GM21360 (cell line): Measurements from ENCODE around the gene TRAF3.

ENCODE experiments used
- ATAC-seq: cut with Tn5 transposase; IDR thresholded peaks from one replicate; pipeline ENCODE4 v1.9.1; 2021; ENCODE audit warnings: mild to moderate bottlenecking, moderate library complexity; ENCODE audit not compliant: unreplicated experiment

TRAF3 gene

GRCh38 chr14:102949062-102949800 is 172.0 kb downstream of the TRAF3 start:
- ATAC-seq, result no peak

- ATAC-seq, result no peak
Measured at GRCh38 chr14:102949801-102950451, 172.7 kb downstream of the TRAF3 start.

DNA sequence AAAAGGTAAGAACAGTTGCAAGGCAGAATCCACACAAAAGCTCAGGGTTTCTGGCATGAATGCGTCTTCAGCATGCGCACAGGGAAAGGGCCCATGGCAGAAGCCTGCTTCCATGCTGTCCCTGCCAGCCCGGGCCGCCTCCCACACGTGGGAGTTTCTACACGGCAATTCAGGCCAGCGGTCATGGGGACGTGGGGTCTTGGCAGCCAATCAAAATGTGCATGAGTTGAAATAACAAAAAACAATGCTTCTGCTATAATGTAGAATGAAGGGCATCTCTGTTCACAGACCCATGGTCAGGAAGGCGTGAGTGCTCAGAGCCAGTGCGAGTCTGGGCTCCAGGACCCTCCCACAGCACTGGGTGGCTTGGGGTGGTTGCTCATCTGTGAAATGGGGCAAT is 173.8 kb downstream of the TRAF3 start:
- no peak for ATAC-seq

DNA sequence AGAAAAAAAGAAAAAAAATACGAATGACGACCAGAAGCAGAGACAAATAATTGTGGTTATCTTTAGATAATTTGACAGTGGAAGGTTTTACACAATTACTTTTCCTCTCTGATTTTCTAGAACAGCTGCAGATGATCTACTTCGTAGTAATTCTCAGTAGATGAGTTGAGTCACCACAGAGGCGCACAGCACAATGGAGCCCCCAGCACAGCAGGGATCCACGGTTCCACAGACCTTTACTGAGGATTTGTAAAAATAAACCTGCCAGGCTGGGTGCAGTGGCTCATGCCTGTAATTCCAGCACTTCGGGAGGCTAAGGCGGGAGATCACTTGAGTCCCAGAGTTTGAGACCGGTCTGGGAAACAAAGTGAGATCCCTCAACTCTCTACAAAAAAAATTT is 174.6 kb downstream of the TRAF3 start:
- no peak for ATAC-seq

DNA sequence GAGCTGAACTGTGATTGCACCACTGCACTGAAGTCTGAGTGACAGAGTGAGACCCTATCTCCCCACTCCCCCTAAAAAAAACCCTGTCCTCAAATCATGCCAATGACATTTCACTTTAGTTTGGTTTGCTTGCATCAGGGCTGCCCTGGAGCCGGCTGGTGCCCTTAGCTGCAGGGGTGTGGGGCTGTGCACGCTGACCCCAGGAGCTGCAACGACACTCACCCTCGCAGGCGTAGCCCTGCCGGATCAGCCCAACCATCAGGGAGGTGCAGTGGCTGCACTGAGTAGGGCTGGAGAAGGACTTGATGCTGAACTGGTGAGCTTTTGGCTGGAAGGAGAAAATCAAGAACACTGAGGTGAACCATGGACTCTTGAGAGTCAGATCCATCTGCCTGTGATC is 175.0 kb downstream of the TRAF3 start:
- no peak for ATAC-seq

DNA sequence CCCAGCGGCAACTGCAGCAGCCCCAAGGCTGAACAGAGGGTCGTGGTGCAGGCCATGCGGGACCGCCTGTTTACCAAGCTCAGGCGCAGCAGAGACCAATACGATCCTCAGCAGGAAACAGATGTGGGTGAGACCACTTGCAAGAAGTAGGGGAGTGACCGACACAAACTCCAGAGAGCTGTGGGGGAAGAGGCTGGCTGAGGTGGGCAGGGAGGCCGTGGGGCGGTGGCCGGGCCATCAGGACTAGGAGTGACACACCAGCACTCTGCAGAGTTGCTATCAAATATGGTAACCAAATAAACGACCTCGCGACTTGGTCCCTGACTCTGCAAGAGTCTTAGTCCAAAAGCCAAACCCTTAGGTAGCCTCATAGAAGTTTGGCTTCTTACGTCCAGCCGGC is 175.9 kb downstream of the TRAF3 start:
- ATAC-seq, result no peak

DNA sequence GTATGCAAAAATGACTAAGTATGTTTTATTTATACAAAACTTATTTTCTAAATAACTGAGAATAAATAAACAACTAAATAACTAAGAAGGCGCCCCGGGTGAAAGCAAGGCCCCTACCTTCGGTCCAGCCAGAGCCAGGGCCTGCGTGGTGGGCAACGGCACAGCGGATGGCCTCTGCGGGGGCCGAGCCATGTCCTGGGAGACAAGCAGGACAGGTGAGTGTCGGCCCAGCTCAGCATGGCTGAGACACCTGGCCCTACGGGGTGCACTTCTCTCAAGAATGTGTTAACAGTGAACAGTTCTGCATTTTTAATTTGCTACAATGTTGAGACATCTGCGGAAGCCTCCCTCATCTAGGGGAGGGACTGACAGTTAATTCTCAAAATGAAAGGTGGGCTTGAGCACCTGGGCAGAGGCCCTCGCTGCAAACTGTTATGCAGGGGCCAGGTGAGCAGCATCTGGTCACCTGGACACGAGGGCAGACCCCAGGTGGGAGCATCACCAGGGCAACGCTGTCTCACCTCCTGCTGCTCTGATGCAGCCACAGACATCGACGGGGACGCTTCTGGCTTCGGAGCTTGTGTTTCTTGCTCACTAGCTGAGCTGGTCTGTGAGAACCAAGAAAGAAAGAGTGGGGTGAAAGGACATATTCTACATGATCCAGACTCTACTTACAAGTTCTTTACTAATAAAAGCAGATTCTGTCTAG is 177.0 kb downstream of the TRAF3 start:
- ATAC-seq, result no peak

GRCh38 chr14:102955636-102956408 is 178.6 kb downstream of the TRAF3 start:
- no peak for ATAC-seq

DNA sequence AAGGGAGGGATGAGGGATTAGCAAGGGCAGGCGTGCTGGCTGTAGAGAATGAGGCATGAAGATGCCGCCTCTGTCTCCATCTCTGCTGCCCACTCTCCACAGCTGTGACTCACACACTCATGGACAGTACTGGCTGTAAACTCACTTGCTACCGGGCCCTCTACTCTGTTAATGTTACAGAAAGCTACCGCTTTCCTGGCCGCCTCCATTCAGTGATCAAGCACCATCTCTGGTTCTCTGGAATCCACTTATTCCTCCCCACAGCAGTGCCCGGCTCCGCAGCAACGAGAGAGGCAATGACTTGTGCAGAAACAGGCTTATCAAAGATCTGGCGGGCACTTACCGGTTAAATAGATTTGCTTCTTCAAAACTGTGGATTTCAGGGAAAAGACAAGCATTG is 180.0 kb downstream of the TRAF3 start:
- ATAC-seq, result no peak

GRCh38 chr14:102958461-102958860 is 181.2 kb downstream of the TRAF3 start:
- ATAC-seq, result no peak
